HG03521 (cell line): ENCODE results near the gene RRM2.

Experiments used
- ATAC-seq: cut with Tn5 transposase; IDR thresholded peaks from one replicate; pipeline ENCODE4 v1.9.1; 2021; ENCODE audit warnings: mild to moderate bottlenecking, moderate library complexity; ENCODE audit not compliant: unreplicated experiment

RRM2 gene

DNA sequence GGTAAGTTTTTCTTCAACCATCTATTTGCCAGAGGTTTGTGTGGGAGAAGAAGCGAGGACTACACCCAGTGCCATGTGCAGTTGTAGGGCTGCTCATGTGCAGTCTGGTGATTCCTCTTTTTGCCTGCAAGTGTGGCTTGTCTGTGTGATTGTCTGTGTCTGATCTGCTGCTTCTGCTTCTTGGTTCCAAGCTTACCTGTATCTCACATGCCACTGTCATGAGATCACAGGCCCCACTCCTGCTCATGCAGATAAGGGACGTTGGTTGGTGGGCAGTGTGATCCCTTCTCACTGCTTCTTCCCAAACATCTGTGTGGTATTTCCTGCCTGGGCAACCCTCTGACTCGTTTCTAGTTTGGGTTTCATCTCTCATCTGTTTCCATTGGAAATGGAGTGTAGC is 27.1 kb downstream of the RRM2 start:
- ATAC-seq = no peak

DNA sequence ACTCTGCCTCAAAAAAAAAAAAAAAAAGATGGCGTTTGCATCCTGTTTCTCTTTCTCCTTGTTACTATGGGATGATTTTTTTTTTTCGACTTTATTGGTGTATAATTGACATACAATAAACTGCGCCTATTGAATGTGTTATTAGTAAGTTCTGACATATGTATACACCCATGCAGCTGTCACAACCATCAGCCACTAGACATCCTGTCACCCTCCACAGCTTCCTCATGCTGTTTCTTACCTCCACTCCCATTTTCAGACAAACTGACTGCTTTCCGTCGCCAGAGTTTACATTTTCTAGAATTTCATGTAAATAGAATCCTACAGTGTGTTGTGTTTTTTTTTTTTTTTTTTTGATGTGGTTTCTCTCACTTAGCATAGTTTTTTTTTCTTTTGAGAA is 27.9 kb downstream of the RRM2 start:
- no peak for ATAC-seq

DNA sequence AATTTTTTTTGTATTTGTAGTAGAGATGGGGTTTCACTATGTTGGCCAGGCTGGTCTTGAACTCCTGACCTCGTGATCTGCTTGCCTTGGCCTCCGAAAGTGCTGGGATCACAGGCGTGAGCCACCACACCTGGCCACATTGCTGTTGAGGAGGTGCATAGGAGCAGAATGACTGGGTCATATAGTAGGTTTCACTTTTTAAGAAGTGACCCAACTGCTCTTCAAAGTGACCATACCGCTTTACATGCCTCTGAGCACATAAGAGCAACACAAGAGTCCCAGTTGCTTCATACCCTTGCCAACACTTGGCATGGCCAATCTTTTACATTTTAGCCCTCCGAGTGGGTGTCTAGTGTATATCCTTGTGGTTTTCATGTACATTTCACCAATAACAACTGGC is 28.9 kb downstream of the RRM2 start:
- no peak for ATAC-seq

DNA sequence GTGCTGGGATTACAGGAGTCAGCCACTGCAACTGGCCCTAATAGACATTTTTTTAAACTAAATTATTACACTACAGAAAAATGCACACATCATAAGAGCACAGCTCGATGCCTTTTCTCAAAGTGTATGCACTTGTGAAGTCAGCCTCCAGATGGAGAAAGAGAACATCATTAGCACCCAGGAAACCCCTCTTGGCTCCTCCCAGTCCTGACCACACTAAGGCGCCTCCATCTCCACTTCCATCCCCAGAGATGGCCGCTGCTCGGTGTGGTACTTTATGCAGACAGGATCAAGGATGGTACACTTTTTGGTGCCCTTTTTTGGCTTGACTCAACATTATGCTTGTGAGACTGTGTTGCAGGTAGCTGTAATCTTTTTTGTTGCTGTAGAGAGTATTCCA is 34.8 kb downstream of the RRM2 start:
- ATAC-seq = no peak

DNA sequence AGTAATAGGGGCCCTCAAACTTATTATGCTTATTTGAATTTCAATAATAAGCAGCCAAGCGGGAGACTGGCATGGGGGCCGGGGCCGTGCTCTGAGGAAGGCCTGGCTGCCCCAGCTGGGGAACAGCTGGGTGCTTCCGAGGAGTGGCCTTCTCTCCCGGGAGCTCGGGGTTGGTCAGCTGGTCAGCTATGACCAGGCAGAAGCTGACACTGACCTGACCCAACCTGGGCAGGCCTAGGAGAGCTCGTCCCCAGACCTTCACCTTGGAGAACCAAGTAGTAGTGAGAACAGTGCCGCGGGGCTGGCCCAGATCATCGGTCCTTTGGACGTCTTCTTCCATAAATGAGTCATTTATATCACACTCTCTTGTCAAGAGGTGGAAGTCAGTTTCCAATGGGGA is 36.1 kb downstream of the RRM2 start:
- no peak for ATAC-seq

DNA sequence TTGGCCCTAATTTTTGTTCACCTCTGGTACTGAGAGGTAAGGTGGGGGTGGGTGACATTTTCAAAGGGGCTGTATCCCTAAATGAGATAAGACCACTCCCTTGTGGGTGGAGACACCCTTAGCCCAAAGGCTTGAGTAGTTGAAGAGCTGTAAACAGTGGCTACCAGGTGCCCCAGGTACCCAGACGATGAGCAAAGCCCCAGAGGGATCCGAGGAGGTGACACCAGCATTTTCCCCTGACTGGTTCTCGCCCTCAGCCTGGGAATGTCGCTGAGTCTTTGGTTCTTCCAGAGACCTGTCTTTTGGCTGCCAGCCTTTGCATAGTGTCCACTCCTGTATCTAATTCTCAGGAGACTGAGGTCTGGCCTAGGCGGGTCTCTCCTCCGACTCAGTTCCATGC is 36.5 kb downstream of the RRM2 start:
- no peak for ATAC-seq

DNA sequence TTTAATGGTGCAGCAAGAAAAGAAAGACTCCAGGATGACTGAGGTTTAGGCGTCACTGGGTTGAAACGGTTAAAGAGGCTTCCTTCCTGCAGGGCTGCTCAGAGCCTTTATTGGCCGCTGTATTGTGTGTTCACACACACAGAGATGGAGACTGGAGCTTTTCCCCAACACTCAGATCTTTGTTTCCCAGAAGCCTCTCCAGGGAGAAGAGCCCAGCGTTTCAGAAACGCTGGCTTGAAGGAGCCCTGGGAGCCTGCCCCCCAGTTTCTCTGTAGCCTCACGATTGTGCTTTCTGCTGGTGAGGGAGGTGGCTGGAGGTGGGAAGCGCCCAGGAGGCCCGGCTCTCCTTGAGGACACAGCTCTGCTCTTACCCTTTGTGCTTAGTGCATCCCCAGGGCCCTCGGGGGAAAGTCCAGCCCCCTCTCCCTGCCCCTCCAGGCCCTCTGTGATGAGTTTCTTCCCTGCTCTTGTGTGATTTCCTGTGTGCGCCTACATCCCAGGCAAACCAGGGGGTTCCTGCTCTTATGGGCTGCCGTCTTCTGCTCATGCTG is 37.1 kb downstream of the RRM2 start:
- ATAC-seq = no peak

DNA sequence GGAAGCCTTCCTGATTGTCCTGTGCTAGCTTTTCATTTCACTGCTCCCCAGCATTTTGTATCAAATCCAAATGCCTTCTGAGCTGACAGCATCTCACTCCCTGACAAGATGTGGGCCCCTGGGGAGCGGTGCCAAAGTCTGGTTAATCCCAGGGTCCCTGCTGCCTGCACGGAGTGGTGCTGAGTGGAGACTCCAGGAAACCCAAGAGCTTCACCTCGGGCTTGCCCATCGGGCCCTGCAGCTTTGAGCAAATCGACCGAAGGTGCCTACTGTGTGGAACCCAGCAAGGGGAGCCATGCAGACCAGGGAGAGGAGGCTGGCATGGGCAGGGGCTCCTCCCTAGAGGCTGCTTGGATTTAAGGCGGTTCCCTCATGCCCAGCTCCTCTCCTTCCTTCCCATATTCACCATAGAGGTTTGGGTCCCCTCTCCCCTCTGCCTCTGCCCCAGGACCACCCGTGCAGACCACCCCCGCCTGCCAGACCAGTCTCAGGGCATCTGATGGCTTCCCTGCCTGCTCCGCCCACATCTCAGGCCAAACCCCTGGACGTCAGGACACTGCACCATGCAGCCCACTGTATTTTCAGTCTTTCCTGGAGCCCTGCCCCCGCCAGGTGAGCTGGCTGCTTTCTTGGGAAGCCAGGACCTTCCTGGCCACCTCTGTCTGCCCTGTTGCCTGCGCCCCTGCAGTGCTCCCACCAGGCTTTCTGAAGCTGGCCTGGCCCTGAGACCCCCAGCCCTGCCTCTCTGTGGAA is 37.8 kb downstream of the RRM2 start:
- no peak for ATAC-seq

DNA sequence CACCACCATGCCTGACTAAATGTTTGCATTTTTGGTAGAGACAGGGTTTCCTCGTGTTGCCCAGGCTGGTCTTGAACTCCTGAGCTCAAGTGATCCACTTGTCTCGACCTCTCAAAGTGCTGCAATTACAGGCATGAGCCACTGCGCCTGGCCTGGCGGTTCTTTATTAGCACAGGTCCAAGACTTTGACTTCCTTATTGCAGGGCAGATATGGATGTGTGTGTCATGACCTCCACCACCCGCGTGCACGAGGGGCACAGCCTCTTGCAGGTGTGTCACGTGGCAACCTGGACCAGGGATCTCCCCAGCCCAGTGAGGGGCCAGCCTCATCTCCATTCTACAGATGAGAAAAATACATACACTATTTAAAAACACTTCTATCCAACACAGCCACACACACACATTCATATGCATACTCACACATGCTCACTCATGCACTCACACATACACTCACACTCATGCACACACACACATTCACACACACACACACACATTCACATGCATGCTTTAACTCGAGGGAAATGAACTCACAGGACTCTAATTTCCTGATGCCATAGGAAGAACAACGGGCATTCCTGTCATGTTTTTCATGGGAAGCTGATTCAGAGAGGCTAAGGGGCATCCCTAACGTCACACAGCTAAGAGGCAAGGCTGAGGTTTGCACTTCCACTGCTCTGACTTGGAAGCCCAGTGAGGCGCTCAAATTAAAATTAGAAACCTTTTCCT is 38.8 kb downstream of the RRM2 start:
- ATAC-seq = no peak

DNA sequence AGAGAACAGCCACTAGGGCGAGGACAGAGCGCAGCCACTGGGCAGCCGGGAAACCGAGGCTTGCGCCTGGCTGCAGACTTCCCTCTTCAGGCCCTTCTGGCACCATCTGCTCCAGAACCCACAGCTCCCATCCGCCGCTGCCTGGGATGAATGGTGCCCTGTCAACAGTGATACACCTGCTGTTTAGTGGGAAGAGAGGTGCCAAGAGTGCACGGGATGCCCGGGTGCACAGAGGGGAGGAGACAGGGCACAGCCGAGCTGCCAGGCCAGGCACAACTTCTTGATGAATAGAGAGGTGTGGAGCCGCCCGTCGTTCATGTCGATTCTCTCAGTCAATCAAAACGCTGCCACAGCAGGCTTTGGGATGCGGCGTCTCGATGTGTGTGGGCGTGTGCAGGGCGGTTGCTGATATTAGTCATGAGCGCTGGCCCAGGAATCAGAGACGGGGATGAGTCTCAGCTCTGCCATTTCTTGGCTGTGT is 39.5 kb downstream of the RRM2 start:
- no peak for ATAC-seq

DNA sequence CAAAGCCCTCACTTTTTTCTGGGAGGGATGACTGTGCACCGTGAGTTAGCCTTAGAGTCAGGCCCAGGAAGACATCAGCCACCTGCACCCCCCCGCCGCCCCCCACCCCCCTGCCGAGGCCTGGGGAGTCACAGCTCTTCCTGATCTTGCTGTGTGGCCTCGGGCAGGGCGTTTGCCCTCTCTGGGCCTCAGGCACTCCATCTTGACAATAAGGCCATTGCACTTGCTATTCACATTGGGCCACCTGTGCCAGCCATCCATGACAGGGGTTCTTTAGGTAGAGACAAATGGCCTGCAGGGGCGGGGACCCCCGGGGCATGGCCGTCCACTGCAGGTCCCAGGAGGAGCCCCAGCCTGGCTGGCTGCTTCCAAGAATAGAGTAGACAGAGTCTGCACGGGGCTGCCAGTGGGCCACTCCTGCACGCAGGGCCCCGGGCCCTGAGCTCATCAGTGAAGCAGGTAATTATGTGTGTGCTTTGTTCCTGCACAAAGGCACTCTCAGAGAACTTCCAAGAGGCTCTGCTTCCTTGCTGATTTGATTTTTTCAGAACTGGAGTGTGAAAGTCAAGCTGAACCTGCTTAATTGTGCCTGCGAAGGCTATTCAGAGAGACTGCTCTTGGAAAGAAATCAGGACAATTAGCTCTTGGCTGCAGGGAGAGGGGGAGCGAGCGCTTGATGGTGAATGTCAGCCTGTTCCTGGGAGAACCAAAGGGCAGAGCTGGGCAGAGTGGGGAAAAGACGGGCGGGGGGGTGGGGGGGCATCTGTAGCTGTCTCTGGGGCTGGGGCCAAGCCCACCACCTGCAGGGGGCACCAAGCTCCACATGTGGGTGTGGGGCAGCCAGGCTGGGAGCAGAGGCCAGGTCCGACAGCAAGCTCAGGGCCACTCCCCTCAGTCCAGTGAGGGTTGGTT is 40.3 kb downstream of the RRM2 start:
- ATAC-seq = no peak

DNA sequence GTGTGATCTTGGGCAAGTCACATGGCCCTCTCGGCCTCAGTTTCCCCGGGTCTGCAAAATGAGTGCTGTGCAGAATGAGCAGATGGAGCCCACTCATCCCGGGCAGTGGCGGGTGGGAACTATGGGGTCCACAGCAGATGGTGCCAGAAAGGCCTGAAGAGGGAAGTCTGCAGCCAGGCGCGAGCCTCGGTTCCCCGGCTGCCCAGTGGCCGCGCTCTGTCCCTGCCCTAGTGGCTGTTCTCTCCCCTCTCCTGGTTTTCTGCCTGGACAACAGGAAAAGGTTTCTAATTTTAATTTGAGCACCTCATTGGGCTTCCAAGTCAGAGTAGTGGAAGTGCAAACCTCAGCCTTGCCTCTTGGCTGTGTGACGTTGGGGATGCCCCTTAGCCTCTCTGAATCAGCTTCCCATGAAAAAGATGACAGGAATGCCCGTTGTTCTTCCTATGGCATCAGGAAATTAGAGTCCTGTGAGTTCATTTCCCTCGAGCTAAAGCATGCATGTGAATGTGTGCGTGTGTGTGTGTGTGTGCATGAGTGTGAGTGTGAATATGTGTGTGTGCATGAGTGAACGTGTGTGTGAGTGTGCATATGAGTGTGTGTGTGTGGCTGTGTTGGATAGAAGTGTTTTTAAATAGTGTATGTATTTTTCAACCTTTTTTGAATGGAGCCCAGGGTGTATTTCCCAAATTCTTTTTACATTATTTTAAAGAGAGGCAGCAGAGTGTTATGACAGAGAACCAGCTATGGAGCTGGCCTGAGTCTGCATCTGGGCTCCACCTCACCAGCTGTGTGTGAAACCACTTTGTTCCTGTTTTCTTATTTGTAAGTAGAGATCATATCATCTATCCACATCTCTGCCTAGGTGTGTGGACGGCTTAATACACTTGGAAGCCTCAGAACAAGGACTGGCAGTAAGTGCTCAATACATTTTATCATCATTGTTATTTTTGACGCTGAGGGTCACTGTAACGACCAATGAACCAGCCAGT is 41.3 kb downstream of the RRM2 start:
- no peak for ATAC-seq

DNA sequence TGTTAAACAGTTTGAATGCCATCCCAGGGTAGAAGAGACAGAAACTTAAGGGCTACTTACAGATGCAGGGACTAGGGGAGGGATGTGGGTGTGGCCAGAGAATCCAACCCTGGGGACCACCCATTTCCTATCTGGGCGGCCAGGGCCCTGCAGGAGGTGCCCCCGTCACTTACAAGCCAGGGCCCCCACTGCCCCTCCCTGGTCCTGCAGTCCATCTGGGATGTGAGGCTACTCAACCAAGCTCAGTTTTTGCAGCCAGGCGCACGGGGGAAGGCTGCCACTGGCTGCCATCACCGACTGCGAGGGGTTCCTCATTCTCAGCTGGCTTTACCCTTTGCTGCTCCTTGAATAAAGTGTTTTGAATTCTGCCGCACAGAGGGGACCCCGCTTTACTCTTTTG is 42.1 kb downstream of the RRM2 start:
- no peak for ATAC-seq

DNA sequence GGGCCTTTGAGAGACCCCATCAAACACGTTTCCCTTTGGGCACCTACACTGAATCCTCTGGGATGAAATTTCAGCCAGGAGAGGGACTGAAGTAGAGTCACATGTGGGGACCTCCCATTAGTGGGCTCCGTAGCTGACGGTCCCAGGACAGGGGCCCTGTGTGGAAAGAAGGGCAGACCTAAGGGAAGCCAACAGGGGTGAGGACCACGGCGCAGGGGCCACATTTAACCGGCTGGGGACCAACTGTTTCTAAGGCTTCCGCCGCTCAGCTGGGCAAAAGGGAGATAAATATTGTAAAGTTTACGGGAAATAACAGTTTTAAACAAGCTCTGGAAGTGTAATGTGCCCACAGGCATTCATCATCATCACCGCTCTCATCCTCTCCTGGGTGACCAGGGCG is 42.7 kb downstream of the RRM2 start:
- ATAC-seq = no peak

DNA sequence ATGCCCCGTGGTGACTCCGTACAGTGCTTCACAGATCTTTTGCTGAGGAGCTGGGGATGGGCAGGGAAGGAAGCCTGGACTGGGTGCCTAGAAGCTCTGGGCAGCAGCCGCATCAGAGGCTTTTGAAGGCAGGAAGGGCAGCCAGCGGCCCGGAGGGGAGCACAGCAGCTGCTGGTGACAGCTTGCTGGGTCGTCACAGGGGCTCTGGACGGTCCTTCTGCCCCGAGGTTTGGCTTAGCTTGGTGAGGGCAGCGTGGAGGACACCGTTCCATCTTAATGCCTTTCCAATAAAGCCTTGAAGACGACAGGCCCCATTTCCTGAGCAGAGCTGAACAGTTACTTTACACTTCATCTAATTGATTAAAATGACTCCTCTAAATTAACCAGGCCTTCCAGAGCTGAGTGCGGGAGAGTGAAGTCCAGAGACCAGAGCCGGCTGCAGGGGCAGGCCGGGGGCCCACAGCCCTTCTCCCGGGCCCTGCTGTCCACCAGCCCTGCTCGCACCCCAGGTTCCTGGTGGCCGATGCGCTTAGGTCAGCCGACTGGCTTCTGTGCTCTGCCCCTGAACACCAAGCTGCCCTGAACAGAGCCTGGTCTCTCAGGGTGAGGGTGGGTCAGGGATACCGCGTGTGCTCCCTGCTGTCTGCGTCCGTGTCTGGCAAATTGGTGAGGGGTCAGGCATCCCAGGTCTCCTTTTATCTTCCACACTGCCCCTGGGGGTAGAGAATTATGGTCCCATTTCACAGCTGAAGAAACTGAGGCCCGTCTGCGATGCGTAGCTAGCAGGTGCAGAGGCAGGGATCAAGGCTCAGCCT is 43.5 kb downstream of the RRM2 start:
- ATAC-seq = no peak

DNA sequence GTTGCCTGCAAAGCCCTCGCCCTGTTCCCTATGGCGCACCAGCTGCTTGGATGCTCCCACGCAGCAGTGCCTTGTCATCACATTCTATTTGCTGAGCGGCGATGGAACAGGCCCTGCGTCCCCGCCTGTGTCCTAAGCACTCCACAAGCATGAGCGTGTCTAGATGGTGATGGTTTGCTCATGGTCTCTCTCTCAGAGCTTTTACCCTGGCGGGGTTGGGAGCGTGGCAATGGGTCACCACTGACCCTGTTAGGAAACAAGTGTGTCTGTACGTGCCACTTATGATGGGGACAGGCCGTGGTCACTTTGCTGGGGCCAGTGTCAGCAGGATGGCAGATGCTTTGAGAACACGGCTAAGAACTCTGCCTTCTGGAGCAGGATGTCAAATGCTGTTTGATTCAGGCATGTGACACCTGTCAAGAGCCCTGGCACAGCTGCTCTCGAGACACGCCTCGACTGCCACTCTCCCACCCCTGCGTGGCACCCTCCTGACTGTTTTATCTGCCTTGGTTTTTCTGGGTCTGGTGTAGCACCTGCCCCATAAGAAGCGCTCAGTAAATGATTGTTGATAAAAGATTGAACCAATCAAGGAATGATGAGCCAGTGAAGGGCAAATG is 44.2 kb downstream of the RRM2 start:
- no peak for ATAC-seq

DNA sequence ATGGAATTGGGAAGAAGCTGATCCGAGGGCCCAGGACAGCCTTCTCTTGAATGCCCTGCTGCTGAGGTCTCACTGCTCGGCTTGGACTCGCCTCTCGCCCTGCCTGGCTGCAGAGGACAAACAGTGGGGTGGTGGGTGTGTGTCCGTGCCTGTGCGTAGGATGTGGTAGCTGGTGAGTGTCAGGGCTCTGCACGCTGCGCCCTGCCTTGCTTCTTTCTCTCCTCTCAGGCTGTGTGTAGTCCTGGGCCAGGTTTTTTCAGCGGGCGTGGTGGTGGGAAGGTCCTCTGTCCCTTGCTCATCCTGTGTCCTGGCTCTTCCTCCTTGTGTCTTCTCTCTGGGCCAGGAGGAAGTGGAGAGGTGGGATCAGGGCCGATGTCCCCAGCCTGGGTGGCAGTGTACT is 44.8 kb downstream of the RRM2 start:
- no peak for ATAC-seq

DNA sequence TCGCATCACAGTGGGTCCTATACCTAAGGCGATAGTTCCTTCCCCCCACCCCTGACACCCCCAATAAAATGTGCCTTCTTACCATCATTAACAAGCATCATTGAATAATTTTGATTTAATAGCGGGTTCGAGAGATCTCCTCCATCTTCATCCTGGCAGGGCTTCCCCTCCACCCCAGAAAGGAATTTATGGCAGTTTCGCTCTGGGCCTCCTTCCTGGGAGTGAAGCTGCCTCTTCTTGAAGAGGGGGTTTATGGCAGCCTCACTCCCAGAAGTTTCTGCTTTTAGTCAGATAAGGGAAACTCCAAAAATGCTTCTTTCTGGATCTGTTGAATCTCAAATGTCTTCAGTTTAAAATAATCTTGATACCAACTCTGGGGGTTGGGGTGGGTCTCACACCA is 45.7 kb downstream of the RRM2 start:
- ATAC-seq = no peak
